ENCODE results near the gene SNAPC5. TPM values are rescaled to one million over a fixed set of nuclear protein-coding genes. Genes with fewer than 3 reads are reported as not detected.
"Not testable (repeated sequence)": the region's sequence is repeated elsewhere in the genome, so short reads cannot be mapped to it uniquely, and the experiment has no call there.

SNAPC5 gene
- total and polyA plus RNA-seq, 2 of the 8 experiments (the other 6 are each of a cell fraction or from before 2014, with no cell fraction given): 18.7 to 23.1 TPM

GRCh38 chr15:66461294-66461693 lies 36.3 kb downstream of the SNAPC5 start:
- POLR2A ChIA-PET (ENCODE audit: partially characterized antibody): interaction anchor here (0.7 to 3.7 kb wide), 2 partner anchors 37 to 42 kb away, joined by 3 to 9 read pairs; partner anchors contain the start of gene SNAPC5
- H3K4me3 ChIP-seq (ENCODE audit: extremely low read depth in 1 of 4, insufficient read depth in 2 of 4, low read depth in 3 of 4, low read length in 4 of 4); H3K18ac ChIP-seq (ENCODE audit: extremely low read depth, low read length); H3K9ac ChIP-seq (replicated peaks in 1 of 4; ENCODE audit: extremely low read depth in 1 of 4, low read depth in 3 of 4, low read length in 3 of 4); H3K23ac ChIP-seq (ENCODE audit: insufficient read length); H3K79me1 ChIP-seq (ENCODE audit: low read depth, low read length); H4K20me1 ChIP-seq (replicated peaks in 1 of 2; ENCODE audit: control insufficient read depth in 1 of 2, insufficient read depth in 2 of 2, low read length in 2 of 2); H2AK5ac ChIP-seq (ENCODE audit: low read depth, low read length); H4K8ac ChIP-seq (ENCODE audit: extremely low read depth, insufficient read depth, low read length); H3K4me2 ChIP-seq (ENCODE audit: insufficient read depth in 1 of 2, low read depth in 2 of 2, low read length in 2 of 2); H3K27ac ChIP-seq (ENCODE audit: low read depth, low read length); H3K14ac ChIP-seq (ENCODE audit: insufficient read length); H2BK120ac ChIP-seq (replicated peaks; ENCODE audit: low read depth, low read length); H2BK20ac ChIP-seq (ENCODE audit: low read length); H2BK15ac ChIP-seq (ENCODE audit: low read length); H2BK12ac ChIP-seq (ENCODE audit: low read depth, low read length); H2BK5ac ChIP-seq (ENCODE audit: low read depth, low read length); DNase-seq (ENCODE audit: low read depth in 1 of 2, low spot score in 2 of 2); H4K91ac ChIP-seq (replicated peaks; ENCODE audit: insufficient read length, low read length); H3K27me3 ChIP-seq (replicated peaks in 1 of 4; ENCODE audit: control insufficient read depth in 3 of 4, extremely low read depth in 1 of 4, insufficient read depth in 3 of 4, low read length in 3 of 4); H2AFZ ChIP-seq (ENCODE audit: low read length); H3K23me2 ChIP-seq (ENCODE audit: low read depth, low read length); FAIRE-seq; H3K56ac ChIP-seq (replicated peaks; ENCODE audit: insufficient read length, low read depth, low read length); H3K9me3 ChIP-seq (ENCODE audit: insufficient read depth in 2 of 2, low read depth in 1 of 2, low read length in 1 of 2); H3K4me1 ChIP-seq (replicated peaks in 1 of 4; ENCODE audit: control insufficient read depth in 3 of 4, insufficient read depth in 4 of 4, low read length in 3 of 4); H3K36me3 ChIP-seq (ENCODE audit: control insufficient read depth in 2 of 4, insufficient read depth in 4 of 4, low read length in 3 of 4); H4K5ac ChIP-seq (ENCODE audit: insufficient read length, low read depth, low read length); H3K79me2 ChIP-seq (ENCODE audit: control insufficient read depth in 1 of 2, insufficient read depth in 2 of 2, low read length in 2 of 2); H3K4ac ChIP-seq (replicated peaks; ENCODE audit: insufficient read length, low read depth, low read length): not testable (repeated sequence)
- WGBS, 2 experiments (ENCODE audit: extremely low coverage in 1 of 2, insufficient coverage in 1 of 2, insufficient read length in 1 of 2, insufficient replicate concordance in 2 of 2, low coverage in 1 of 2, low lambda C conversion rate in 2 of 2, missing lambda C conversion rate in 1 of 2): 90% methylated on average over 6 of the region's 6 CpGs; no CpG with 5 or more reads in 1 of the 2 experiments
- CTCF ChIA-PET (ENCODE audit: partially characterized antibody): interaction anchor here (0.9 to 1.7 kb wide), 4 partner anchors 8 to 141 kb away, joined by 3 to 4 read pairs (median 4); no protein-coding TSS in a partner anchor
